ENCODE data around the gene ARMC9.

The ARMC9 gene

GRCh38 chr2:231318436-231318835 lies 120.0 kb downstream of the ARMC9 start:
- no peak for TF ChIP-seq CTCF (IDR thresholded peaks at IDR 0.05; ENCODE audit: low read length, missing control alignments)
- no peak for DNase-seq (ENCODE audit: low read depth)

DNA sequence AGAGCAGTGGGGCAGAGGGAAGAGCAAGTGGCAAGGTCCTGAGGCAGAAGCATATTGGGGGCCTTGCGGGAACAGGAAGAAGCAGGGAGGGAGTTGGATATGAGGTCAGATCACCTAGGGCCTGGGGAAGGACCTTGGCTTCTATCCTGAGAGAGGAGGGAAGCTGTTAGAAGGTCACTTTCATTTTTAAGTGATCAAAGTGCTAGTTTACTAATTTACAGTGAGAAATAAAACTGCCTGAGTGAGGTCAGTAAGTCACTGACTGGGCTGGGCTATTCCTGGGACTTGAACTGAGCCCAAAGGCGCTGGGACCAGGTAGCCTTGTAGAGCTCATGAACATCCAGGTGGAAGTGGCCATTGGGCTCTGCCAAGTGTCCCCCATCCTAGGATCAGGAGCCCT lies 120.5 kb downstream of the ARMC9 start:
- no peak for TF ChIP-seq CTCF (IDR thresholded peaks at IDR 0.05; ENCODE audit: low read length, missing control alignments)
- DNase-seq (ENCODE audit: low read depth): no peak
- no peak overlapping the region for H3K4me3 ChIP-seq (replicated peaks; ENCODE audit: low read depth, low read length)

More at GRCh38 chr2:231318436-231318835, 120.0 kb downstream of the ARMC9 start:
- no peak overlapping the region for H3K4me3 ChIP-seq (replicated peaks; ENCODE audit: low read depth, low read length)

DNA sequence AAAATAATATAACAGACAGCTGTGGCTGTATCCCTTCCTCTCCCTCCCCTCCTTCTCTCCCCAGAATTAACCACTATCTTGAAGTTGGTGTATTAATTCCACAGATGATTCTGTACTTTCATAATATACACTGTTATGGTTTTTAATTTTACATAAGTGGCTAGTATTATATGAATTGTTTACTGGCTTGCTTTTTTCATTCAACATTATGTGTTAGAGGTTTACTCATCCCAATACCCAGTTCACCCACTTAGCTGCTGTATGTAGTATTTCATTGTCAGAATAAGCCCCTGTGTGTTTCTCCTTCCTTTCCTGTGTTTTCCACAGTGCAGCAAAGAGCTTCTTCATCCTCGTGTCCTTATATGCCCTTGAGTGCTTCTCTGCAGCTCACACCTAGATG lies 121.4 kb downstream of the ARMC9 start:
- H3K4me3 ChIP-seq (replicated peaks; ENCODE audit: low read depth, low read length): no peak overlapping the region
- DNase-seq (ENCODE audit: low read depth): no peak
- TF ChIP-seq CTCF (IDR thresholded peaks at IDR 0.05; ENCODE audit: low read length, missing control alignments): no peak

DNA sequence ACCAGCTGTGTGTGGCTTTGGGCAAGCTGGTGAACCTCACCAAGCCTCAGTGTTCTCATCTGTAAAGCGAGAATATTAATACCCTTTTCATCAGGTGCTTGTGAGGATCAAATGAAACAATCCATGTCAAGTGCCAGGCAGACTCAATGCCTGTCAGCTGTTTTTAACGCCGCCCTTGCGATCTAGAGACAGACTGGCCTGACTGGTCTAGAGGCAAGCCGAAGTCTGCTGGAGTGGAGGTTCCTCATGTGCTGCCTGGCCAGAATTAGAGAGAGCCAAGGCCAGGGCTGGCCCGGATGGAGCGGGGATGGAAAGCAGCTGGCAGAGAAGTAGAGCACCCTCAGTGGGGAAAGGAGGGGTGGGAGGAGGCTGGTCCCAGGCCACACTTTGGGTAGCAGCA lies 122.6 kb downstream of the ARMC9 start:
- no peak for TF ChIP-seq CTCF (IDR thresholded peaks at IDR 0.05; ENCODE audit: low read length, missing control alignments)
- DNase-seq (ENCODE audit: low read depth): no peak
- H3K4me3 ChIP-seq (replicated peaks; ENCODE audit: low read depth, low read length): no peak overlapping the region

DNA sequence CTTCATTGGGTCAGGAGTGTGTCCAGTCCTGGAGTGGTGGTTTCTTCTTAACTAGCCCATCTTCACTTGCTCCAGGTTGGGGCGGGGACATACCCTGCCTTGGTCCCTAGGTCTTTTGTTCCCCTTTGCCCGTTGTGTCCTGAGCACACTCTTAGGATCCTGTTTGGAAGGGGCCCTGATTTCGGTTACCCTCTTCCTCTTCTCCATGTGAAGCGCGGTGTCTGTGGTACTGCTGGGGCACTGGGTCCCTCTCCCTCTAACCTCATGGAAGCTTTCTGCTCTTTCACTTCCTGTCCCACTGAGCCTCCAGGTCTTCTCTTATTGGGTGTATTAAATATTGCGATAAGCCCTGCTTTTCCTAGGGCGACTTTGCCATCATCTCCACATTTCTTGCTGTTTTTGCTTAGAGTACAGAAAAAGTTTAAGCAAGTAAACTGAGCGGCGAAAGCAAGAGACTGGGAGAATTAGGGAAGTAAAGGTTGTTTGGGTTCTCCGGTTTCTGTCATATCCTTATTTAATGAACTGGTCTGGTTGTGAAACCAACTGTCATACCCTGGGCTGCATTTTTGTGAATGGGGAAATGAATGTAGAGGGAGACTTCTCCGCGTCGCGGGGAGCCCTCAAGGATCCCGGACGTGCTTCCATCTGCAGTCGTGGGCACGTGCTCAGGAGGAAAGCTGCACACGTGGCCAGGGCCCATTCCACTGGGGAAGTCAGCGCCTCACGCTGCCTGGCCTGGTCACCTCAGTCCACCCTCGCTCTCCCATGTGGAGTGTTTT lies 123.3 kb downstream of the ARMC9 start:
- DNase-seq (ENCODE audit: low read depth): no peak
- H3K4me3 ChIP-seq (replicated peaks; ENCODE audit: low read depth, low read length): no peak overlapping the region
- TF ChIP-seq CTCF (IDR thresholded peaks at IDR 0.05; ENCODE audit: low read length, missing control alignments): no peak

GRCh38 chr2:231323316-231323715 lies 124.9 kb downstream of the ARMC9 start:
- TF ChIP-seq CTCF (IDR thresholded peaks at IDR 0.05; ENCODE audit: low read length, missing control alignments): no peak
- no peak for DNase-seq (ENCODE audit: low read depth)
- no peak overlapping the region for H3K4me3 ChIP-seq (replicated peaks; ENCODE audit: low read depth, low read length)

GRCh38 chr2:231325826-231326225 lies 127.4 kb downstream of the ARMC9 start:
- no peak overlapping the region for H3K4me3 ChIP-seq (replicated peaks; ENCODE audit: low read depth, low read length)
- no peak for TF ChIP-seq CTCF (IDR thresholded peaks at IDR 0.05; ENCODE audit: low read length, missing control alignments)
- DNase-seq (ENCODE audit: low read depth): no peak

Data from fibroblast of pulmonary artery (primary cell).